COR-L47 (cell line): Measurements from ENCODE around the gene VSTM4.

Experiments
- DNase-seq: peaks from one replicate; lab custom pipeline; 2025; lab: John Stamatoyannopoulos, UW

Gene VSTM4

DNA sequence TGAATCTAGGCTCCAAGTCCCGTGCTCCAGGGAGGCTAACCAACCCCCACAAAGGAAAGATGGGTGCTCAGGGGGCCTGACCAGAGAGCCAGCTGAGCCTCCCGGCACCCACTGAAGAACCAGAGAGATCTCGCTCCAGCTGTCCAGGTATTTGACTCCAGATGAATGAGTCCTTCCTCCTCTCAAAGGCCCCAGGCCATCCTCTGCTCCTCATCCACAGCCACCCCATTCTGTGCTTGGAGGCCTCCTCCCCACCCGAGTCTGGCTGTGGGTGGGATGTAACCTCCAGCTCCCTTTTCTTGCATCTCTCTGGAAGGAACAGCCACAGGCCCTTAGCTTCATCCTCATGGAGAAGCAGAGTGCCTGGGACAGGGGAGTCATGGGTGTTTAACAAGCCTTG is 44.6 kb downstream of the VSTM4 start:
- no peak for DNase-seq

DNA sequence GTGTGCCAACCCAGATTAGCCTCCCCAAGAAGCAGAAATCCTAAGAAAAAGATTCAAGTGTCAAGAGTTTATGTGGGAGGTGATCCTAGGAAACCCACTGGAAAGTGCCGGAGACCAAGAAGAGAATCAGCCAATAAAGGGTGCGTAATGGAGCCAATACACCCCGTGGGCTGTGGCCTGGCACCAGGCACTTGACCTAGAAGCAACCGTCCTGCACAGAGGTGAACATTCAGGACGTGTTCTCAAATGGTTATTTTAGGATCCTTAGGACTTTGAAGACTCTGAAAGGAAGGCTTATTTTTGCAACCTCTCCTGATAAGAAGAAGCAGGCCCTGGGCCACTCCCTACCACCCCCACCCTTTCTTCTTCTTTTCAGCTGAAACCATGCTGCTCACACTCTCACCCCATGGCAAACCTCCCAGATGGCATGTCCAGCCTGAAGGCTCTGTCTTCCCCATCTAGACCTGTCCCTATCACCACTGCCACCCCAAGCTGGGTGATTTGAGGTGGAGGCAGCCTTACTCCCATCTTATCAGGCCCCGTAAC is 46.6 kb downstream of the VSTM4 start:
- no peak for DNase-seq

DNA sequence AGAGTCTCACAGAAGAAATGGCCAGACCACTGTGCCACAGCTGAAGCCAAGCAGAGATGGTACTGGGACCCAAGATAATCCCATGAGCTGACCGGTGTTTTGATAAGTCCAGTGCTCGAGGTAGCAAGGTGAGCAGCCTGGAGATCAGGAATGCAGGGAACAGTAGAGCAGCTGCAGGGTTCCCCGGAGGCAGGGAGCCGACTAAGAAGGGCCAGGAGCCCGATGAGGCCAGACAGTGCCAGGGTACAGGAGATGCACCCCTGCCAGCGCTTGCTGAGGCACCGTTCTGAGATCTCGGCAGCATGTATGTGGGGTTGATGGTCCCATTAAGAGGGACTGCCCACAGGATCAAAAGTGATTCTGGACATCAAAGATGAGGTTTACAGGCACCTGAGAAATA is 47.1 kb downstream of the VSTM4 start:
- DNase-seq = no peak

- DNase-seq = no peak
Measured at GRCh38 chr10:49066944-49067730, 48.2 kb downstream of the VSTM4 start.

DNA sequence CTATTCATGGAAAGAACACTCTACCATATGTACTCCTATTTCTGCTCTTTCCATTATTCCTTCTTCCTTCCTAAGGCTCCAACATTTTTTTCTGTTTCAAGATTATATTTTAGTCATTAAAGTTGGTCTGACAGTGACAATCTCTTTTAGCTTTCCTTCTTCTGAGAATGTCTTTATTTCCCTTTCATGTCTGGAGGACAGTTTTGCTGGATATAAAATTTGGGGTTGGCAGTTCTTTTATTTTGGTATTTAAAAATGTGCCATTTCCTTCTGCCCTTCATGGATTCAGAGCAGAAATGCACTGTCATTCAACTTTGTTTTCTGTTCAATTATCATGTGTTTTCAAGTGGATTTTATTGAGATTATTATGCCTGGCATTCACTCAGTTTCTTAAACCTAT is 53.1 kb downstream of the VSTM4 start:
- no peak for DNase-seq

DNA sequence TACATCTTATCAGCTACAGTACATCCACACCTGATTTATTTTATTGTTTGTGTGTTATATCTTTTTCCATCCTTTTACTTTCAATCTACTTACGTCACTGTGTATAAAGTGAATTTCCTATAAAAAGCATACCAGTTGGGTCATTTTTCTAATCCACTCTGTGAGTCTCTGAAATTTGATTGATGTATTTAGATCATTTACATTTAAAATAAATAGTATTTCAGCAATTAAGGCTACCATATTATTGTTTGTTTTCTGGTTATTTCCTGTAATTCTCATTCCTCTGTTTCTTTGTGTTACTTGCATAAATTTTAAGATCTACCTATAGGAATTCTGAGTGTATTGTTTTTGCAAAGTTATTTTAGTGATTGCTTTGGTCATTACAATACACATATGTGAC is 53.7 kb downstream of the VSTM4 start:
- no peak for DNase-seq

DNA sequence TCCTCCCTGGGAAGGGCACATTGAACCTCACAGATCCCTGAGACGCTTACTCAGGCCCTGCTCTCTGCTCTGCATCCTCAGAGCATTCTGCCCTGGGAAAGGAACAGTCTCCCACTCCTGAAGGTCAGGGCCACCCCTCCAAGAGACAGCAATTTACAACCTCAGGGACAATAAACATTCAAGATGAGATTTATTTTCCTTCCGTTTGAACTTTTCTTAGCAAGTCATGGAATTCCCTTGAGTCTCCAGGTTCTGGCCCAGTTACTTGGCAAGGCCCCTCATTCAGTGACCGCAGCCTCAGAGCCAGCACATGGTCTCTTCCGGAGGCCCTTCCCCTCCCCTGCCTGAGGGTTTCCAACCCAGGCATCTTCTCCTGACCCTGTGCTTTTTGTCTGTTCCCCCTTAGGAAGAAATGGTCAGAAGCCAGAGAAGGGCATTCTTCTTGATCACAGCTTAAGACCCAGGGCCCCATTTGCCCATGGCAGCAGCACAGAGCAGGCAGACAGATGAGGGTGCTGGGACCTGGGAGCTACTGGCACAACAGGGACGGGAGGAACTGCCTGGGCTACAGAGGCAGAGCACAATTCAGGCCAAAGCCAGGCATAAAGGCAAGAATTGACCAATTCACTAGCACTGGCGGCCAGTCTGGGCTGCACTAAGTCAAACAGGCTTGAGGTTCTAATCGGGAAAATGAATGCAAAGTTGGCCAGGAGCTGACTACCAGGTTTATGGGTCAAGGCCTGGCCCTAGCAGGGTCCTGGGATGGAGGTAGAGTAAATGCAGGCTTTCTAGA is 56.7 kb downstream of the VSTM4 start:
- DNase-seq = no peak

- no peak for DNase-seq
Measured at GRCh38 chr10:49057231-49057880, 58.0 kb downstream of the VSTM4 start.

GRCh38 chr10:49056356-49056755 is 59.0 kb downstream of the VSTM4 start:
- DNase-seq = no peak

DNA sequence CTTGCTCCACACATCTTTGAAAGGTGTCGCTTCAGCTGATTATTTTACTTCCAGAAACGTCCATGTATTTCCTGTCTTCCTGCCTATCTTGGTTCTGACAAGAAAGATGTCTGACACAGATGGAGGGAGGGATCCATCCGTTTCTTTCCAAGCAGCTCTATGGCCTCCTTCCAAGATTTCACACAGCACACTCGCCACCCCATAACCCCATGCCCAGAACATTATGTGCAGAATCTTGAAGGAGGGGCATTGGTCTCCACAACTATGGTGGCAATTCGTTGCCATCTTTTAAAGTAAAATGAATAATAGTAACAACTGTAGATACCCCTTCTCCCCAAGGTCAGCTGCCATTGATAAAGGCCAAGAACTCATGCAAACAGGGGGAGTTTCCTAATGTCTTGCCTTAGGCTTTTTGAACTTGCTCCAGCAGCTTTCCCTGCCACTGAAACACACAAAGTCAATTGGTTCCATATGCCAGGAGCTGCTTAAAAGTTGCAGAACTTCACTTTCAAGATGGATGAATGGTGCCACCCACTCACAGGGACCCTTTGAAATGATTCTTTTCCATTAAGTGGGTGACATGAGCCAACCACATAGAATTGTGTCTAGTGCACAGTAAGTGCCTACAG is 60.0 kb downstream of the VSTM4 start:
- DNase-seq = no peak

DNA sequence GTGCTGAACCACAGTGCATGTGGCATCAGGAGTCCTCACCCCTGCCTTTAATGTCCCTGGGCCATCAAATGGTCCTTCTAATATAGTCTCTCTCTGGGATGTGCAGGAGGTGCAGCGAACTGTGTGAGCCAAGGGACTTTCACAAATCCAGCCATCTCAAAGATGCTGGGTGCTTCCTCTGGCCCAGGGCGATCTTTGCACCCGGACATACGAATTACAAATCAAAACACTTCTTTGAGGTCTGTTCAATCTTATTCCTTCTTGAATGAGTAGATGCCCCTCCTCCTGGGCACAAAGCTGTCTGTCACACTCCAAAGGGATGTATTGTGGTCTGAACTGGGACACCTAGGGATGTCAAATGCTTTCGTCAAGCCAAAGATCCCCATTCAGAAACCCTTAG is 60.6 kb downstream of the VSTM4 start:
- no peak for DNase-seq

GRCh38 chr10:49053998-49054692 is 61.2 kb downstream of the VSTM4 start:
- no peak for DNase-seq

DNA sequence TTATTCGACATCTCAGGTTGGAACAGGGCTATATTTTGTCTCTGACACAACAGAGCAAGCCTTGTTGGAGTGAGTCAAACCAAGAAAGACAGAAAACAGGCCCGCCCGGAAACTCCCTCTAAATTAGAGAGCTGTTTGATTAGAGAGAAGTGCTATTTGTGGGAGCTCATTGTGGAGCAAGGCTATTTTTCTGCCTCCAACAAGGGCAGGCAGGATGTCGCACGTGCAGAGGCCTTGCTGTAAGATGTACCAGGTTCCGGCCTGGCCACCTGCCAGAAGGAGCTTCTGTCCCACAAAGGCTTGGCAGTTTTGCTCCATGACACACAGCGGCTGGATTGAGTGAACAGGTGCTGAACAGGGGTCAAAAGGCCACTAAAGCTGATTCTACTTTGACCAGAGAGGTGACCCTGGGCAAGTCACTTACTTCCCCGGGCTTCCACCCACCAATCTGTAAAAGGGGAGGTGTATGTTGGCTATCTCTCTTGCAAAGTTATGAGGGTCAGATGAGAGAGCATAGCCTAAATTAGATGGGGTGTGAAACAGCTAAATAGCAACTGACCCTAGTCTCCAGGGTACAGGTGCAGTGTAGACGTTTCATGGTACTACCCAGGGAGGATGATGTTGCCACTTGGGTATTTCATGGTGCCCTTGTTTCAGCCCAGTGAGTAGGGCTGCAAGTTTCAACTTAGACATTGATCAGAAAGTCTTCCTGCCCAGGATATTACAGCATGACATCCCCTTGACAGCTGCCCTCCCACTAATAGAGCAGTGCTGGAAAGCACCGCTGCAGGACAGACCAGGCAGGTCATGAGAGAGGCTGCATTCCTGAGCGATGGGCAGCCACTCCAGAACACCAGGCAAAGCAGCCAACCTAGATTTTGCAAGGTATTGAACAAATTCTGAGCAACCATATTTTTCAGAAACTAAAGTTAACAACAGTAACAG is 62.0 kb downstream of the VSTM4 start:
- DNase-seq = no peak

- no peak for DNase-seq
Measured at GRCh38 chr10:49052069-49052468, 63.3 kb downstream of the VSTM4 start.

DNA sequence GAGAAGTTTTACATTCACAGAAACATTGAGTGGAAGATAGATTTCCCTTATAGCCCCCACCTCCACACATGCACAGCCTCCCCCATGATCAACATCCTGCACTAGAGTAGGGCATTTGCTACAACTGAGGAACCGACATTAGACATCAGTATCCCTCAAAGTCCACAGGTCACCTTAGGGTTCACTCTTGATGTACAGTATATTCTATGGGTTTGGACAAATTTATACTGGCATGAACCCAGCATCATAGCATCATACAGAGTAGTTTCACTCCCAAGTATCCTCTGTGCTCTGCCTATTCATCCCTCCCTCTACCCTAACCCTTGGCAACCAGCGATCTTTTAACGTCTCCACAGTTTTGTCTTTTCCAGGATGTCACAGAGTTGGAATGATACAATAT is 64.4 kb downstream of the VSTM4 start:
- no peak for DNase-seq

DNA sequence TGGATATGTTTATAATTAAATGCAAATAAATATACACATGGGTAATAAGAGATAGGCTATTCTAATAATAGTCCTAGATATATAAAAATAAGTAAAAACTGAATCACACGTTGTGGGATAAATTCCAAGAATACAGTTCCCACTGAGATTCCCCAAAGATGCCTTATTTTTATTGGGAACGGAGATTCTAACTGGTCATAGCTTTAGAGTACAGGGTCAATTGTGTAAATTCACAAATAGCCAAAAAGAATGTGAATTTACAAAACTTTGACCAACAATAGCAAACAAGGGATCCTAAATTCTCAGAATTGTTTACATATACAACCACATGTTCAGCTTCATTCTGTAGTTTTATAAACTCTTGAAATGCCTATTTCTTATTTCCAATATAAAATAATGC is 65.0 kb downstream of the VSTM4 start:
- no peak for DNase-seq

- DNase-seq = no peak
Measured at GRCh38 chr10:49049660-49050059, 65.7 kb downstream of the VSTM4 start.

DNA sequence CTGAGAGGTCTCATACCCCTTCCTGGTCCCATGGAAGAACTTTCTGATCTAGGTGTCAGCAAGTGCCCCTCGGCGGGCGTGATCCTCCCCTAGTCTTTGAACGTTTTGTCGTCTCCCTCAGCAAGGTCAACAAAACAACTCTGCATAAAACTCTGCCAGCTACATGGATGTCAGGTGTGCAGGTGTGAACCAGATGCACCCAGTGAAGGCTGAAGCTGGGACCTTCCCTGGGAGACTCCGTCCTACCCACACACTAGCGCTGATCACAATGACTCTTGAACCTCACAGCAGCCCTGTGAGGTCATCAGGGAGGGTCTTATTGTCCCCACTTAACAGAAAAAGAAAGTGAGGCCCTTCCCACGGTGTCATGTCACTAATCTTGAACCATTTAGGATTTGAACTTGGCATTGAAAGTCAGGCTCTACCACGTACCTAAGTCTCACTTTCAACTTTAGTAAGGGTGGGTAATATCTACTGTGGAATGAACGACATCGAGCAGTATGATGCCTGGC is 68.1 kb downstream of the VSTM4 start:
- DNase-seq = no peak

DNA sequence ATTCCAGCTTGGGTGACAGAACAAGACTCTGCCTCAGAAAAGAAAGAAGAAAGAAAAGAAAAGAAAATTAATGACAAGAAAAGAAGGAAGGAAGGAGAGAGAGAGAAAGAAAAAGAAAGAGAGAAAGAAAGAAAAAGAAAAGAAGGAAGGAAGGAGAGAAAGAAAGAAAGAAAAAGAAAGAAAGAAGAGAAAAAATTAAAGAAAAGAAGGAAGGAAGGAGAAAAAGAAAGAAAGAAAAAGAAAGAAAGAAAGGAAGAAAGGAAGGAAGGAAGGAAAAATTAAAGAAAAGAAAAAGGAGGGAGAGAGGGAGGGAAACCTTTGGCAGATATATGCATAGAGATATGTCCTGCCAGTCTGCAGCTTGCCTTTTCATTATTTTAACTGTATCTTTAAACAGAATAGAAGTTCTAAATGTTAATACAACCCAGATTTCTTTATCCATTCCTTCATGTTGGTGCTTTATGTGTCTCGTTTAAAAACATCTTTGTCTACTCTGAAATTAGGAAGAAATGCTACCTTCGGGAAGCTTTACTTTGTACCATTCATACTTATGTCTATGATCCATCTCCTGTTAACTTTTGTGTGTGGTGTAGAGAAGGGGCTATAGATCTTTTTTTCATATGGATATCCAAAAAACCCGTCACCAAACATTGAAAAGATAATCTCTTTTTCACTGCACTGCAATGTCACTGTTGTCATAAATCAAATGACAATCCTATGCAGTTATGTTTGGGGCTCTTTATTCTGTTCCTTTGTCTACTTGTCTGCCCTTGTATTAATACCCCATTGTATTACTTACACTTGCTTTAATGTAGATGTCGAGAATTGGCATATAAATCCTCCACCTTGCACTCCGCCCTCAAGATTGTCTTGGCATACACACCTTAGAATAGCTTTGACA is 70.8 kb downstream of the VSTM4 start:
- no peak for DNase-seq
